ENCODE results near the gene CFAP69.

Gene CFAP69

DNA sequence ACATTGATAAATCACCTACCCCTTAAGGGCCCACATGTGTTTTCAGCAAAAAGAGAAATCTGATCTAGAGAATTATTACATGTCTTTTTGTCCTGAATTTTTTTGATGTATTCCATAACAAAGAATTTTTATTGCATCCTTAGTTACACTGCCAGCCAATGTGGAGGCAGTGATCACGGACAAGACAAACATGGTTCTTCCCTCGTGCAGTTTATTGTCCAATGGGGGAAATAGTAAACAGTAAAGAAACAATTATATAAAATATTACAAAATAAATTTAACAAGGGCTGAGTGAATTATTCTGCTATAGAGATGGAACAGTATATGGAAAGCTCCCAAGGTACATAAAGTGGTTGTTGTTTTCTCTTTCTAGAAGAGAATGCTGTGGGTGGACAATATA lies 31.5 kb upstream of the CFAP69 start:
- H3K36me3 ChIP-seq (ENCODE audit: control insufficient read depth, insufficient read depth, low read length): no peaks in the 10 kb centered on the region
- no CpG with 5 or more reads among the region's 2 CpGs for WGBS, 2 experiments
- H3K4me3 ChIP-seq (ENCODE audit: insufficient read depth, low read depth, low read length): no peak overlapping the region
- no peak overlapping the region for H3K27ac ChIP-seq (ENCODE audit: insufficient read depth, low read depth, low read length, poor library complexity, severe bottlenecking)
- H3K27me3 ChIP-seq (ENCODE audit: control insufficient read depth, insufficient read depth, low read length, poor library complexity, severe bottlenecking): peaks cover 29% of the 10 kb centered on the region
- peaks cover 4% of the 10 kb centered on the region for H3K4me1 ChIP-seq (ENCODE audit: control insufficient read depth, insufficient read depth, low read length)
- no peaks in the 10 kb centered on the region for H3K9me3 ChIP-seq (ENCODE audit: control insufficient read depth, low read length)

- WGBS, 2 experiments: 88 to 94% methylated on average over 3 to 6 of the region's 6 CpGs
- peaks cover 11% of the 10 kb centered on the region for H3K27me3 ChIP-seq (ENCODE audit: control insufficient read depth, insufficient read depth, low read length, poor library complexity, severe bottlenecking)
- no peaks in the 10 kb centered on the region for H3K9me3 ChIP-seq (ENCODE audit: control insufficient read depth, low read length)
Measured at GRCh38 chr7:90216080-90216674, 28.8 kb upstream of the CFAP69 start.

GRCh38 chr7:90216771-90217170 lies 28.2 kb upstream of the CFAP69 start:
- Histone ChIP-seq H3K27me3 (ENCODE audit: control insufficient read depth, insufficient read depth, low read length, poor library complexity, severe bottlenecking) (peaks cover 8% of the 10 kb centered on the region), H3K36me3 (ENCODE audit: control insufficient read depth, insufficient read depth, low read length) (no peaks in the 10 kb centered on the region), H3K9me3 (ENCODE audit: control insufficient read depth, low read length) (no peaks in the 10 kb centered on the region), H3K4me3 (ENCODE audit: insufficient read depth, low read depth, low read length) (no peak overlapping the region), H3K4me1 (ENCODE audit: control insufficient read depth, insufficient read depth, low read length) (no peaks in the 10 kb centered on the region), H3K27ac (ENCODE audit: insufficient read depth, low read depth, low read length, poor library complexity, severe bottlenecking) (no peak overlapping the region)
- whole genome bisulfite sequencing, 2 experiments: 83 to 98% methylated on average over 2 of the region's 2 CpGs

More at GRCh38 chr7:90216080-90216674, 28.8 kb upstream of the CFAP69 start:
- H3K4me3 ChIP-seq (ENCODE audit: insufficient read depth, low read depth, low read length): no peak overlapping the region
- no peaks in the 10 kb centered on the region for H3K4me1 ChIP-seq (ENCODE audit: control insufficient read depth, insufficient read depth, low read length)
- no peak overlapping the region for H3K27ac ChIP-seq (ENCODE audit: insufficient read depth, low read depth, low read length, poor library complexity, severe bottlenecking)
- no peaks in the 10 kb centered on the region for H3K36me3 ChIP-seq (ENCODE audit: control insufficient read depth, insufficient read depth, low read length)

DNA sequence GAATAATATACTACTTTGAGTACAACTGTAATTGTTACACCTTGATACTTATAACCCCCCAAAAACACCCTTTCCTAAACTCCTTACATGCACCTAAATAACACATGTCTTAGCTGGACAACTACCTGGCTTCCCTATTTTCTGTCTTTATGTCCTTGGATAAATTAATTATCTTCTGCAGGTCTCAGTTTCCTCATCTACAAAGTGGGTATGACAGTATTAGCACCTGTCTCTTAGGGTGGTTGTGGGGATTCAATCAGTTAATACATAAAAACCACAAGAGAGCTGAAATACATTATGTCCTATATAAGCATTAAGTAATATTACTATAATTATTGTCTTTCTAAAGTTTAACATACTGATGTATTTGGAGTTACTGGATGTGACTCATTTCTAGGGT lies 22.6 kb upstream of the CFAP69 start:
- Histone ChIP-seq H3K27me3 (ENCODE audit: control insufficient read depth, insufficient read depth, low read length, poor library complexity, severe bottlenecking) (no peaks in the 10 kb centered on the region), H3K36me3 (ENCODE audit: control insufficient read depth, insufficient read depth, low read length) (no peaks in the 10 kb centered on the region), H3K4me3 (ENCODE audit: insufficient read depth, low read depth, low read length) (no peak overlapping the region), H3K9me3 (ENCODE audit: control insufficient read depth, low read length) (no peaks in the 10 kb centered on the region), H3K4me1 (ENCODE audit: control insufficient read depth, insufficient read depth, low read length) (no peaks in the 10 kb centered on the region), H3K27ac (ENCODE audit: insufficient read depth, low read depth, low read length, poor library complexity, severe bottlenecking) (no peak overlapping the region)

- no peaks in the 10 kb centered on the region for H3K27me3 ChIP-seq (ENCODE audit: control insufficient read depth, insufficient read depth, low read length, poor library complexity, severe bottlenecking)
- H3K36me3 ChIP-seq (ENCODE audit: control insufficient read depth, insufficient read depth, low read length): no peaks in the 10 kb centered on the region
- no peaks in the 10 kb centered on the region for H3K9me3 ChIP-seq (ENCODE audit: control insufficient read depth, low read length)
- H3K4me3 ChIP-seq (ENCODE audit: insufficient read depth, low read depth, low read length): no peak overlapping the region
- WGBS, 2 experiments: 88 to 90% methylated on average over 5 of the region's 5 CpGs
- H3K27ac ChIP-seq (ENCODE audit: insufficient read depth, low read depth, low read length, poor library complexity, severe bottlenecking): no peak overlapping the region
- no peaks in the 10 kb centered on the region for H3K4me1 ChIP-seq (ENCODE audit: control insufficient read depth, insufficient read depth, low read length)
Measured at GRCh38 chr7:90222811-90223725, 21.9 kb upstream of the CFAP69 start.

DNA sequence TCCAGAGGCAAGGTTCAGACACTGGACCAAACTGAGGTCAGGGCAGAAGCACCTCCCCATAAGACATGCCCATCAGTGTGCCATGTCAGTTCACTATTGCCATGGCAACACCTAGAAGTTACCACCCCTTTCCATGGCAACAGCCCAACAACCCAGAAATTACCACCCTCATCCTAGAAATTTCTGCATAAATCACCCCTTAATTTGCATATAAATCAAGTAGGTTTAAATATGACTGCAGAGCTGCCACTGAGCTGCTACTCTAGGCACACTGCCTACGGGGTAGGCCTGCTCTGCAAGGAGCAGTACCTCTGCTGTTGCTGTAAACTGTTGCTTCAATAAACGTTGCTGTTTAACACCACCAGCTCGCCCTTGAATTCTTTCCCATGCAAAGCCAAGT lies 20.8 kb upstream of the CFAP69 start:
- Histone ChIP-seq H3K4me3 (ENCODE audit: insufficient read depth, low read depth, low read length) (no peak overlapping the region), H3K9me3 (ENCODE audit: control insufficient read depth, low read length) (no peaks in the 10 kb centered on the region), H3K27me3 (ENCODE audit: control insufficient read depth, insufficient read depth, low read length, poor library complexity, severe bottlenecking) (no peaks in the 10 kb centered on the region), H3K4me1 (ENCODE audit: control insufficient read depth, insufficient read depth, low read length) (no peaks in the 10 kb centered on the region), H3K36me3 (ENCODE audit: control insufficient read depth, insufficient read depth, low read length) (no peaks in the 10 kb centered on the region), H3K27ac (ENCODE audit: insufficient read depth, low read depth, low read length, poor library complexity, severe bottlenecking) (no peak overlapping the region)
- WGBS, 2 experiments: 27 to 32% methylated on average over 3 of the region's 3 CpGs

DNA sequence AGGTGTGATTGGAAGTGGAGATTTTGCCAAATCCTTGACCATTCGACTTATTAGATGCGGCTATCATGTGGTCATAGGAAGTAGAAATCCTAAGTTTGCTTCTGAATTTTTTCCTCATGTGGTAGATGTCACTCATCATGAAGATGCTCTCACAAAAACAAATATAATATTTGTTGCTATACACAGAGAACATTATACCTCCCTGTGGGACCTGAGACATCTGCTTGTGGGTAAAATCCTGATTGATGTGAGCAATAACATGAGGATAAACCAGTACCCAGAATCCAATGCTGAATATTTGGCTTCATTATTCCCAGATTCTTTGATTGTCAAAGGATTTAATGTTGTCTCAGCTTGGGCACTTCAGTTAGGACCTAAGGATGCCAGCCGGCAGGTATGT lies 19.8 kb upstream of the CFAP69 start:
- Histone ChIP-seq H3K27ac (ENCODE audit: insufficient read depth, low read depth, low read length, poor library complexity, severe bottlenecking) (no peak overlapping the region), H3K4me1 (ENCODE audit: control insufficient read depth, insufficient read depth, low read length) (no peaks in the 10 kb centered on the region), H3K9me3 (ENCODE audit: control insufficient read depth, low read length) (no peaks in the 10 kb centered on the region), H3K27me3 (ENCODE audit: control insufficient read depth, insufficient read depth, low read length, poor library complexity, severe bottlenecking) (no peaks in the 10 kb centered on the region), H3K4me3 (ENCODE audit: insufficient read depth, low read depth, low read length) (no peak overlapping the region), H3K36me3 (ENCODE audit: control insufficient read depth, insufficient read depth, low read length) (no peaks in the 10 kb centered on the region)
- 87 to 88% methylated on average over 2 to 3 of the region's 3 CpGs for WGBS, 2 experiments

DNA sequence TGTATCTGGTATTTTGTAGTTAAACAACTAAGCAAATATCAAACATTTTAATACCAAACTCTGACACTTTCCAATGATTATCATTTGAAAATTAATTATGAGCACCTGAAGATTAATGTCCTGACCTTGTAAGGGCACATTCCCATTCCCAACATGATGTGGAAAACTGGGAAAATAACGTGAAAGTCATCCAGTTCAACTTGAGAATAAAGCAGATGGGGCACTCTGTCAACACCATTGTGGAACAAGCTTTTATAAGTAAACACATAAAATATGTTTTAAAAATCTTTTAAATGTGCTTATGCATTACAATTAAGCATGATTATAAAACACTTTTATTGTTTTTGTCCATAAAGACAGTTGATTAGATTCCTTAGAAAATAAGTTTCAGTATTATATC lies 19.4 kb upstream of the CFAP69 start:
- H3K9me3 ChIP-seq (ENCODE audit: control insufficient read depth, low read length): no peaks in the 10 kb centered on the region
- no peak overlapping the region for H3K27ac ChIP-seq (ENCODE audit: insufficient read depth, low read depth, low read length, poor library complexity, severe bottlenecking)
- no peak overlapping the region for H3K4me3 ChIP-seq (ENCODE audit: insufficient read depth, low read depth, low read length)
- 91 to 100% methylated on average over 1 of the region's 1 CpG for WGBS, 2 experiments
- no peaks in the 10 kb centered on the region for H3K36me3 ChIP-seq (ENCODE audit: control insufficient read depth, insufficient read depth, low read length)
- H3K27me3 ChIP-seq (ENCODE audit: control insufficient read depth, insufficient read depth, low read length, poor library complexity, severe bottlenecking): no peaks in the 10 kb centered on the region
- H3K4me1 ChIP-seq (ENCODE audit: control insufficient read depth, insufficient read depth, low read length): no peaks in the 10 kb centered on the region

- Histone ChIP-seq H3K4me1 (ENCODE audit: control insufficient read depth, insufficient read depth, low read length) (no peaks in the 10 kb centered on the region), H3K27ac (ENCODE audit: insufficient read depth, low read depth, low read length, poor library complexity, severe bottlenecking) (no peak overlapping the region), H3K9me3 (ENCODE audit: control insufficient read depth, low read length) (no peaks in the 10 kb centered on the region), H3K27me3 (ENCODE audit: control insufficient read depth, insufficient read depth, low read length, poor library complexity, severe bottlenecking) (no peaks in the 10 kb centered on the region), H3K4me3 (ENCODE audit: insufficient read depth, low read depth, low read length) (no peak overlapping the region), H3K36me3 (ENCODE audit: control insufficient read depth, insufficient read depth, low read length) (no peaks in the 10 kb centered on the region)
- 88 to 98% methylated on average over 4 to 5 of the region's 5 CpGs for WGBS, 2 experiments
Measured at GRCh38 chr7:90227259-90227658, 17.7 kb upstream of the CFAP69 start.

GRCh38 chr7:90229682-90230081 lies 15.3 kb upstream of the CFAP69 start:
- H3K36me3 ChIP-seq (ENCODE audit: control insufficient read depth, insufficient read depth, low read length): no peaks in the 10 kb centered on the region
- 94 to 100% methylated on average over 2 of the region's 2 CpGs for WGBS, 2 experiments
- no peaks in the 10 kb centered on the region for H3K27me3 ChIP-seq (ENCODE audit: control insufficient read depth, insufficient read depth, low read length, poor library complexity, severe bottlenecking)
- no peaks in the 10 kb centered on the region for H3K9me3 ChIP-seq (ENCODE audit: control insufficient read depth, low read length)
- H3K4me1 ChIP-seq (ENCODE audit: control insufficient read depth, insufficient read depth, low read length): no peaks in the 10 kb centered on the region
- H3K27ac ChIP-seq (ENCODE audit: insufficient read depth, low read depth, low read length, poor library complexity, severe bottlenecking): no peak overlapping the region
- H3K4me3 ChIP-seq (ENCODE audit: insufficient read depth, low read depth, low read length): no peak overlapping the region

All from ectodermal cell (in vitro differentiated cells).